Stimulated activated CD8-positive, alpha-beta memory T cell treated with anti-CD3 and anti-CD28 coated beads, Interleukin-7, amount 100 ng/mL, for 1 hour (primary cell): ENCODE measurements around the gene CELF5.

Source experiments
- DNase-seq, 2 donors: peaks; one replicate each; pipeline ENCODE4 v3.0.0-alpha.2; 2020; ENCODE audit warnings: low read depth in 2 of 2

Gene CELF5

GRCh38 chr19:3343619-3344502 is 119.4 kb downstream of the CELF5 start:
- no peak for DNase-seq

GRCh38 chr19:3344608-3345598 is 120.4 kb downstream of the CELF5 start:
- DNase-seq = no peak

GRCh38 chr19:3345850-3346460 is 121.5 kb downstream of the CELF5 start:
- no peak for DNase-seq
